OCI-LY3 (cell line): Measurements from ENCODE around the gene PTPRM.

Experiments
- CTCF ChIP-seq: fragments of 200-600, 300-600 bp; sonication (generic); IDR thresholded peaks from 2 replicates; pipeline ENCODE4 v1.5.1; 2014; ENCODE audit warnings: antibody characterized with exemption, low read length, low read depth
- EZH2phosphoT487 ChIP-seq: fragments of 200-600 bp; shearing (Covaris generic); IDR thresholded peaks from 2 replicates; pipeline ENCODE4 v1.6.1; 2018; ENCODE audit warnings: antibody characterized with exemption, mixed run types, low read depth

GRCh38 chr18:7940379-7940778 lies 373.3 kb downstream of the PTPRM start:
- TF ChIP-seq CTCF (no peak), EZH2phosphoT487 (no peak)
